ENCODE data around the gene VWA2. TPM values are rescaled to one million over a fixed set of nuclear protein-coding genes. Genes with fewer than 3 reads are reported as not detected.

The VWA2 gene
- polyA plus RNA-seq, 2 of the 4 experiments (the other 2 are of a cell fraction): not detected

GRCh38 chr10:114271075-114271778 lies 32.2 kb downstream of the VWA2 start (continued):
- no peak for TF ChIP-seq RCOR1 (IDR thresholded peaks at IDR 0.05; ENCODE audit: low read depth, low read length)
- TF ChIP-seq HOXB5 (CRISPR knock-in tag; IDR thresholded peaks at IDR 0.05): no peak
- no peak for TF ChIP-seq BCL3 (IDR thresholded peaks at IDR 0.05)

GRCh38 chr10:114271779-114272167 lies 32.7 kb downstream of the VWA2 start:
- TF ChIP-seq ELK1 (IDR thresholded peaks at IDR 0.05; ENCODE audit: low read depth, low read length) (no peak), PBX3 (IDR thresholded peaks at IDR 0.05) (0 out of 2 replicates have a peak, but pooled peaks have one; percentile 23), BHLHE40 (IDR thresholded peaks at IDR 0.05; ENCODE audit: low read depth, low read length) (no peak), NFE2L2 (conservative IDR thresholded peaks at IDR 0.05; ENCODE audit: low read length) (no peak), EHF (CRISPR knock-in tag; IDR thresholded peaks at IDR 0.05) (no peak), CEBPB (IDR thresholded peaks at IDR 0.05) (peak in 1 of 2 experiments; percentile 43; a peak in 1 of 4 replicates), FOSL2 (IDR thresholded peaks at IDR 0.05) (peak; percentile 58; the same call in 1 of the 2 replicates), FOSL2 (CRISPR knock-in tag; IDR thresholded peaks at IDR 0.05) (peak; percentile 74), JUNB (IDR thresholded peaks at IDR 0.05) (peak; percentile 53), BCL3 (IDR thresholded peaks at IDR 0.05) (no peak), PHF8 (IDR thresholded peaks at IDR 0.05; ENCODE audit: borderline replicate concordance, low read depth) (no peak), CBX8 (IDR thresholded peaks at IDR 0.05) (no peak), HDAC2 (IDR thresholded peaks at IDR 0.05) (no peak), CTCF (IDR thresholded peaks at IDR 0.05) (no peak), NPAS2 (CRISPR knock-in tag; IDR thresholded peaks at IDR 0.05; ENCODE audit: borderline replicate concordance) (no peak)
- 11% methylated on average over 4 of the region's 4 CpGs for WGBS (ENCODE audit: missing lambda C conversion rate)
- Histone ChIP-seq H3K9me3 (no peaks in the 10 kb centered on the region), H3K4me2 (peak overlapping the region; percentile 49), H3K4me1 (peaks cover 16% of the 10 kb centered on the region), H3K4me3 (no peak overlapping the region), H3K27ac (no peak overlapping the region)
- FAIRE-seq (peak; percentile 82), DNase-seq (ENCODE audit: low read depth in 1 of 2, low spot score in 1 of 2) (peak; percentile 48 to 65), ATAC-seq (peak; percentile 75 to 82)
- ChIA-PET CTCF (interaction anchor here (0.5 to 1.9 kb wide), 8 partner anchors 9 to 1256 kb away, joined by 3 to 5 read pairs (median 4); no protein-coding TSS in a partner anchor), POLR2A (no interaction called here)

GRCh38 chr10:114272696-114273095 lies 33.6 kb downstream of the VWA2 start:
- H3K4me2 ChIP-seq: no peak overlapping the region
- no peak for TF ChIP-seq CEBPB (IDR thresholded peaks at IDR 0.05)
- no peak for TF ChIP-seq NFE2L2 (conservative IDR thresholded peaks at IDR 0.05; ENCODE audit: low read length)
- no peak for TF ChIP-seq CBX8 (IDR thresholded peaks at IDR 0.05)
- peaks cover 16% of the 10 kb centered on the region for H3K4me1 ChIP-seq
- ChIA-PET CTCF (interaction anchor here (0.6 to 1.9 kb wide), 7 partner anchors 10 to 131 kb away, joined by 3 to 5 read pairs (median 4); no protein-coding TSS in a partner anchor), POLR2A (interaction anchor here (1.2 kb wide), 1 partner anchor 98 kb away, joined by 3 read pairs; the partner anchor contains the start of gene CCDC186)
- no peak for DNase-seq (ENCODE audit: low read depth in 1 of 2, low spot score in 1 of 2)
- no peak for ATAC-seq
- no peak for FAIRE-seq
- no peaks in the 10 kb centered on the region for H3K9me3 ChIP-seq
- H3K4me3 ChIP-seq: no peak overlapping the region
- no peak overlapping the region for H3K27ac ChIP-seq
- WGBS (ENCODE audit: missing lambda C conversion rate): 80% methylated on average over 6 of the region's 6 CpGs

All from A549 (cell line).